Smooth muscle cell (in vitro differentiated cells): ENCODE measurements around the gene CRKL. TPM values are rescaled to one million over a fixed set of nuclear protein-coding genes. Genes with fewer than 3 reads are reported as not detected.

Source experiments
- DNase-seq: peaks from one replicate; lab custom pipeline; 2025; ENCODE audit not compliant: unreplicated experiment; lab: John Stamatoyannopoulos, UW
- H2AFZ ChIP-seq: fragments of 200-600 bp; sonication (generic); 2 replicates; pipeline ENCODE4 v1.6.0; 2016; ENCODE audit warnings: antibody characterized with exemption, low read depth, mild to moderate bottlenecking
- H3F3A ChIP-seq: fragments of 200-600 bp; sonication (generic); 2 replicates; pipeline ENCODE4 v1.6.0; 2017; ENCODE audit warnings: antibody characterized with exemption, low read depth
- H3K27ac ChIP-seq: fragments of 200-600 bp; sonication (generic); 2 replicates; pipeline ENCODE4 v1.5.1; 2016; ENCODE audit warnings: low read depth, mild to moderate bottlenecking
- H3K27me3 ChIP-seq: fragments of 200-600 bp; sonication (generic); 2 replicates; pipeline ENCODE4 v1.6.1; 2016; ENCODE audit warnings: low read depth, mild to moderate bottlenecking
- H3K36me3 ChIP-seq: fragments of 200-600 bp; sonication (generic); 2 replicates; pipeline ENCODE4 v1.5.1; 2016; ENCODE audit warnings: low read depth
- H3K4me1 ChIP-seq: fragments of 200-600 bp; sonication (generic); 2 replicates; pipeline ENCODE4 v1.5.1; 2016; ENCODE audit warnings: low read depth
- H3K4me2 ChIP-seq: fragments of 200-600 bp; sonication (generic); 2 replicates; pipeline ENCODE4 v1.6.0; 2016; ENCODE audit warnings: mild to moderate bottlenecking
- H3K4me3 ChIP-seq: fragments of 200-600 bp; sonication (generic); 2 replicates; pipeline ENCODE4 v1.5.1; 2016; ENCODE audit warnings: mild to moderate bottlenecking
- H3K79me2 ChIP-seq: fragments of 200-600 bp; sonication (generic); 2 replicates; pipeline ENCODE4 v1.6.0; 2016; ENCODE audit warnings: low read depth, mild to moderate bottlenecking
- H3K9ac ChIP-seq: fragments of 200-600 bp; sonication (generic); 2 replicates; pipeline ENCODE4 v1.6.0; 2016; ENCODE audit warnings: low read depth
- H3K9me3 ChIP-seq: fragments of 200-600 bp; sonication (generic); replicated peaks from 2 replicates; pipeline ENCODE4 v1.5.1; 2016; ENCODE audit warnings: low read depth
- H4K20me1 ChIP-seq: fragments of 200-600 bp; sonication (generic); 2 replicates; pipeline ENCODE4 v1.6.0; 2016; ENCODE audit warnings: low read depth
- CTCF ChIP-seq: fragments of 200-600 bp; sonication (generic); IDR thresholded peaks from 2 replicates; pipeline ENCODE4 v1.5.1; 2017; ENCODE audit warnings: borderline replicate concordance, mild to moderate bottlenecking, antibody characterized with exemption; ENCODE audit not compliant: insufficient read depth, poor library complexity, severe bottlenecking
- WGBS: methylation state at CpG from one replicate; pipeline ENCODE4 v1.1.7; 2016; ENCODE audit warnings: low lambda C conversion rate; 5-methylcytosine and 5-hydroxymethylcytosine counted together
- polyA plus RNA-seq: library from polyadenylated mRNA; unstranded; fragments of >200 nt; fragmentation: Nextera tagmentation; extraction: Ambion mirVana; gene quantifications from 2 replicates; pipeline ENCODE4 v1.2.1, GENCODE V29; 2016
- total RNA-seq: library from RNA; depleted of rRNA; stranded (reverse); fragments of >200 nt; gene quantifications from 2 replicates; pipeline ENCODE4 v1.2.3, GENCODE V29; 2014

The CRKL gene
- total and polyA plus RNA-seq, 2 experiments from 2014 or later: 26.6 to 40.9 TPM

- Histone ChIP-seq H3K4me2 (no peak overlapping the region), H3F3A (peaks cover 12% of the 10 kb centered on the region), H2AFZ (no peak overlapping the region), H3K79me2 (peaks cover 74% of the 10 kb centered on the region), H3K9me3 (no peaks in the 10 kb centered on the region), H3K27me3 (no peaks in the 10 kb centered on the region), H3K27ac (no peak overlapping the region), H3K4me1 (no peaks in the 10 kb centered on the region), H3K36me3 (no peaks in the 10 kb centered on the region), H3K9ac (no peak overlapping the region), H3K4me3 (no peak overlapping the region), H4K20me1 (peaks cover 100% of the 10 kb centered on the region)
- no peak for DNase-seq
- 78% methylated on average over 5 of the region's 5 CpGs for WGBS
- no peak for TF ChIP-seq CTCF
Observed at GRCh38 chr22:20948450-20948849, 31.2 kb downstream of the CRKL start.

DNA sequence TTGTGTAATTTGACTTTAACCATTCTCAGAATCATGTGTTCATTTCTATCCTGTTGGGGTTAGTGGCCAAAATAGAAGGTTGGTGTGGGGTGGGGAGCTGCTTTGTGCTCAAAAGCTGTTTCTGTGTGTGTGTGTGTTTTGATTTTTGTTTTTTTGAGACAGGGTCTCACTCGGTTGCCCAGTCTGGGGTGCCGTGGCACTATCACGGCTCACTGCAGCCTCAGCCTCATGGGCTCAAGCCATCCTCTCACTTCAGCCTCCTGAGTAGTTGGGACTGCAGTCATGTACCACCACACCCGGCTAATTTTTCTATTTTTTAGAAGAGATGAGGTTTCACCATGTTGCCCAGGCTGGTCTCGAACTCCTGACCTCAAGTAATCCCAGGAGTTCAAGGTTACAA lies 31.8 kb downstream of the CRKL start:
- WGBS: 97% methylated on average over 5 of the region's 5 CpGs

GRCh38 chr22:20949698-20950183 lies 32.5 kb downstream of the CRKL start:
- H3K4me1 ChIP-seq: no peaks in the 10 kb centered on the region
- peaks cover 61% of the 10 kb centered on the region for H3K79me2 ChIP-seq
- peak overlapping the region; percentile 52 for H3K27ac ChIP-seq
- H3K9ac ChIP-seq: no peak overlapping the region
- DNase-seq: no peak
- no peaks in the 10 kb centered on the region for H3K36me3 ChIP-seq
- H3F3A ChIP-seq: peaks cover 20% of the 10 kb centered on the region
- peaks cover 97% of the 10 kb centered on the region for H4K20me1 ChIP-seq
- 86% methylated on average over 13 of the region's 13 CpGs for WGBS
- no peaks in the 10 kb centered on the region for H3K27me3 ChIP-seq
- H3K4me2 ChIP-seq: no peak overlapping the region
- H3K4me3 ChIP-seq: no peak overlapping the region
- no peak for TF ChIP-seq CTCF
- H2AFZ ChIP-seq: no peak overlapping the region
- no peaks in the 10 kb centered on the region for H3K9me3 ChIP-seq

More for the DNA sequence above, 31.8 kb downstream of the CRKL start:
- no peak overlapping the region for H2AFZ ChIP-seq
- H3K36me3 ChIP-seq: no peaks in the 10 kb centered on the region
- peaks cover 17% of the 10 kb centered on the region for H3F3A ChIP-seq
- no peak for TF ChIP-seq CTCF
- no peak for DNase-seq
- no peak overlapping the region for H3K4me3 ChIP-seq
- H3K4me2 ChIP-seq: no peak overlapping the region
- no peaks in the 10 kb centered on the region for H3K9me3 ChIP-seq
- peaks cover 69% of the 10 kb centered on the region for H3K79me2 ChIP-seq
- H3K9ac ChIP-seq: no peak overlapping the region
- H3K27me3 ChIP-seq: no peaks in the 10 kb centered on the region
- H3K27ac ChIP-seq: no peak overlapping the region
- H3K4me1 ChIP-seq: no peaks in the 10 kb centered on the region
- peaks cover 100% of the 10 kb centered on the region for H4K20me1 ChIP-seq
